HEK293 (cell line): Measurements from ENCODE around the gene ALDOA.

Experiments used
- FEZF1 ChIP-seq: fragments of 450-650 bp; formaldehyde crosslinking; IDR thresholded peaks from 2 replicates; pipeline ENCODE4 v1.5.1; 2016; ENCODE audit warnings: missing biosample characterization, missing genetic modification characterization
- HOXC10 ChIP-seq: sonication (generic); formaldehyde crosslinking; IDR thresholded peaks from 2 replicates; pipeline ENCODE4 v1.8.1; 2023; ENCODE audit warnings: mild to moderate bottlenecking, missing genetic modification reagents
- KLF1 ChIP-seq: fragments of 450-650 bp; formaldehyde crosslinking; IDR thresholded peaks from 2 replicates; pipeline ENCODE4 v1.5.1; 2016; ENCODE audit warnings: missing biosample characterization, missing genetic modification characterization
- KLF9 ChIP-seq: fragments of 450-650 bp; formaldehyde crosslinking; IDR thresholded peaks from 2 replicates; pipeline ENCODE4 v1.5.1; 2016; ENCODE audit warnings: missing biosample characterization, missing genetic modification characterization, low read depth
- PBX3 ChIP-seq: sonication (generic); formaldehyde crosslinking; IDR thresholded peaks from 2 replicates; pipeline ENCODE4 v1.8.1; 2022; ENCODE audit warnings: mild to moderate bottlenecking, moderate library complexity, missing genetic modification reagents
- ZBTB1 ChIP-seq: fragments of 450-650 bp; formaldehyde crosslinking; IDR thresholded peaks from 2 replicates; pipeline ENCODE4 v1.5.1; 2016; ENCODE audit warnings: missing biosample characterization, missing genetic modification characterization
- ZBTB26 ChIP-seq: fragments of 450-650 bp; formaldehyde crosslinking; optimal IDR thresholded peaks from 2 replicates; pipeline ENCODE3; 2016; ENCODE audit warnings: missing biosample characterization, mild to moderate bottlenecking, missing genetic modification characterization
- ZFHX2 ChIP-seq: fragments of 450-650 bp; formaldehyde crosslinking; conservative IDR thresholded peaks from 2 replicates; pipeline ENCODE4 v1.5.1; 2016; ENCODE audit warnings: missing biosample characterization, missing genetic modification characterization
- ZIC2 ChIP-seq: fragments of 450-650 bp; formaldehyde crosslinking; IDR thresholded peaks from 2 replicates; pipeline ENCODE4 v1.5.1; 2016; ENCODE audit warnings: missing biosample characterization, missing genetic modification characterization
- ZNF121 ChIP-seq: fragments of 450-650 bp; formaldehyde crosslinking; IDR thresholded peaks from 2 replicates; pipeline ENCODE4 v1.5.1; 2016; ENCODE audit warnings: missing biosample characterization, missing genetic modification characterization
- ZNF155 ChIP-seq: fragments of 450-650 bp; formaldehyde crosslinking; IDR thresholded peaks from 2 replicates; pipeline ENCODE4 v1.5.1; 2016; ENCODE audit warnings: missing biosample characterization, missing genetic modification characterization
- ZNF19 ChIP-seq: fragments of 450-650 bp; formaldehyde crosslinking; IDR thresholded peaks from 2 replicates; pipeline ENCODE4; 2016; ENCODE audit warnings: missing biosample characterization, missing genetic modification characterization, low read depth
- ZNF23 ChIP-seq: fragments of 450-650 bp; formaldehyde crosslinking; IDR thresholded peaks from 2 replicates; pipeline ENCODE4 v1.5.1; 2016; ENCODE audit warnings: missing biosample characterization, missing genetic modification characterization, borderline replicate concordance
- ZNF292 ChIP-seq: fragments of 450-650 bp; formaldehyde crosslinking; IDR thresholded peaks from 2 replicates; pipeline ENCODE4 v1.5.1; 2016; ENCODE audit warnings: low read depth, missing biosample characterization, missing genetic modification characterization, borderline replicate concordance
- ZNF362 ChIP-seq: fragments of 450-650 bp; formaldehyde crosslinking; IDR thresholded peaks from 2 replicates; pipeline ENCODE4 v1.5.1; 2016; ENCODE audit warnings: missing biosample characterization, missing genetic modification characterization
- ZNF37A ChIP-seq: fragments of 450-650 bp; IDR thresholded peaks from 2 replicates; pipeline ENCODE4 v1.5.1; 2018; ENCODE audit warnings: missing biosample characterization, missing genetic modification characterization
- ZNF433 ChIP-seq: fragments of 450-650 bp; formaldehyde crosslinking; IDR thresholded peaks from 2 replicates; pipeline ENCODE4 v1.5.1; 2016; ENCODE audit warnings: missing biosample characterization, missing genetic modification characterization, low read depth
- ZNF518A ChIP-seq: fragments of 450-650 bp; formaldehyde crosslinking; conservative IDR thresholded peaks from 2 replicates; pipeline ENCODE4 v1.5.1; 2016; ENCODE audit warnings: low read depth, missing biosample characterization, missing genetic modification characterization
- ZNF548 ChIP-seq: fragments of 450-650 bp; formaldehyde crosslinking; IDR thresholded peaks from 2 replicates; pipeline ENCODE4 v1.5.1; 2016; ENCODE audit warnings: missing biosample characterization, missing genetic modification characterization
- ZNF549 ChIP-seq: fragments of 450-650 bp; IDR thresholded peaks from 2 replicates; pipeline ENCODE4 v1.5.1; 2018; ENCODE audit warnings: missing biosample characterization, missing genetic modification characterization, mild to moderate bottlenecking, inconsistent platforms, moderate library complexity
- ZNF561 ChIP-seq: fragments of 450-650 bp; IDR thresholded peaks from 2 replicates; pipeline ENCODE4 v1.5.1; 2018; ENCODE audit warnings: missing biosample characterization, missing genetic modification characterization, borderline replicate concordance
- ZNF610 ChIP-seq: fragments of 450-650 bp; formaldehyde crosslinking; IDR thresholded peaks from 2 replicates; pipeline ENCODE4 v1.5.1; 2016; ENCODE audit warnings: missing biosample characterization, missing genetic modification characterization, borderline replicate concordance
- ZNF639 ChIP-seq: fragments of 450-650 bp; formaldehyde crosslinking; IDR thresholded peaks from 2 replicates; pipeline ENCODE4 v1.5.1; 2016; ENCODE audit warnings: missing biosample characterization, missing genetic modification characterization
- ZNF677 ChIP-seq: fragments of 450-650 bp; IDR thresholded peaks from 2 replicates; pipeline ENCODE4 v1.5.0; 2018; ENCODE audit warnings: missing biosample characterization, mild to moderate bottlenecking, missing genetic modification characterization, moderate library complexity
- ZNF776 ChIP-seq: fragments of 450-650 bp; formaldehyde crosslinking; IDR thresholded peaks from 2 replicates; pipeline ENCODE4 v1.5.0; 2017; ENCODE audit warnings: missing biosample characterization, missing genetic modification characterization, borderline replicate concordance
- ZNF791 ChIP-seq: fragments of 450-650 bp; formaldehyde crosslinking; IDR thresholded peaks from 2 replicates; pipeline ENCODE4 v1.5.1; 2016; ENCODE audit warnings: missing biosample characterization, missing genetic modification characterization
- ZSCAN30 ChIP-seq: fragments of 450-650 bp; IDR thresholded peaks from 2 replicates; pipeline ENCODE4 v1.5.1; 2018; ENCODE audit warnings: missing biosample characterization, mild to moderate bottlenecking, missing genetic modification characterization, moderate library complexity
- ZXDB ChIP-seq: fragments of 450-650 bp; formaldehyde crosslinking; IDR thresholded peaks from 2 replicates; pipeline ENCODE4 v1.5.1; 2016; ENCODE audit warnings: missing biosample characterization, missing genetic modification characterization

The ALDOA gene

GRCh38 chr16:30053376-30054015, 12.1 kb upstream of the ALDOA start (continued):
- no peak for TF ChIP-seq ZIC2 (tag by site-specific recombination)
- no peak for TF ChIP-seq ZNF37A
- TF ChIP-seq ZNF610, result no peak
- no peak for TF ChIP-seq ZNF561 (tag by site-specific recombination)
- peak; percentile 16; the same call in 1 of the 2 replicates for TF ChIP-seq FEZF1 (tag by site-specific recombination)
- no peak for TF ChIP-seq ZBTB26 (tag by site-specific recombination)
- TF ChIP-seq ZNF19 (tag by site-specific recombination), result no peak
- no peak for TF ChIP-seq ZNF292
- no peak for TF ChIP-seq ZNF155 (tag by site-specific recombination)
- no peak for TF ChIP-seq ZNF518A
- TF ChIP-seq PBX3 (CRISPR knock-in tag), result no peak
- TF ChIP-seq ZNF776 (tag by site-specific recombination), result no peak
- TF ChIP-seq ZNF548, result no peak
- no peak for TF ChIP-seq ZNF121 (tag by site-specific recombination)
- no peak for TF ChIP-seq ZNF362 (tag by site-specific recombination)
- no peak for TF ChIP-seq ZNF23 (tag by site-specific recombination)
- no peak for TF ChIP-seq ZNF677 (tag by site-specific recombination)
- no peak for TF ChIP-seq ZSCAN30 (tag by site-specific recombination)
- no peak for TF ChIP-seq ZNF549 (tag by site-specific recombination)
- no peak for TF ChIP-seq ZNF433 (tag by site-specific recombination)
- TF ChIP-seq ZXDB (tag by site-specific recombination), result peak; percentile 10
- peak; percentile 33; the same call in 1 of the 2 replicates for TF ChIP-seq KLF1 (tag by site-specific recombination)
- no peak for TF ChIP-seq ZNF639 (tag by site-specific recombination)
- TF ChIP-seq HOXC10, result no peak
- TF ChIP-seq ZNF791 (tag by site-specific recombination), result no peak
- TF ChIP-seq KLF9, result no peak; the same call in 1 of the 2 replicates
- TF ChIP-seq ZFHX2 (tag by site-specific recombination), result peak; percentile 78
- TF ChIP-seq ZBTB1, result no peak
